HepG2 (cell line): Measurements from ENCODE around the gene TECPR1. TPM values are rescaled to one million over a fixed set of nuclear protein-coding genes. Genes with fewer than 3 reads are reported as not detected.

Experiments
- ATAC-seq: fragments of 200-7000 bp; cut with Tn5 transposase; 3 replicates; pipeline ENCODE4 v1.9.1; 2020; ENCODE audit warnings: mild to moderate bottlenecking, moderate library complexity
- BruUV-seq: library from RNA; stranded (reverse); fragments of 400-500 nt; replicated peaks from 2 replicates; lab custom pipeline; 2021; lab: Mats Ljungman, UMichigan
- CTCF ChIA-PET: fragments of 300-600 bp; formaldehyde crosslinking; extraction: SDS; loops from one replicate; lab custom pipeline; 2021; ENCODE audit warnings: low total read pairs, inconsistent platforms, low intra/inter-chr PET ratio; lab: Yijun Ruan, JAX
- POLR2A ChIA-PET: fragments of 350-600 bp; sonication (Branson Sonifier 250); formaldehyde crosslinking; loops from one replicate; lab custom pipeline; 2020; ENCODE audit warnings: antibody characterized with exemption, inconsistent platforms; lab: Yijun Ruan, JAX
- DNase-seq: peaks from one replicate; pipeline ENCODE4 v3.0.0-alpha.2; 2015; ENCODE audit warnings: low spot score
- FAIRE-seq: peaks from 3 replicates; lab custom pipeline; 2011; peaks lifted over from hg19 to GRCh38; lab: Jason Lieb, UNC
- H2AFZ ChIP-seq: one replicate; pipeline ENCODE4 v1.6.1; 2011; ENCODE audit warnings: low read length, inconsistent platforms
- H3K27ac ChIP-seq: fragments of 300-600 bp; 3 replicates; pipeline ENCODE4 v1.8.0; 2011; ENCODE audit warnings: mixed run types, mild to moderate bottlenecking, mixed read lengths, low read length, inconsistent platforms; ENCODE audit not compliant: insufficient read depth; ENCODE audit errors: extremely low read length
- H3K27me3 ChIP-seq, 2 experiments: fragments of 200-600 bp in 1 of 2; 2 replicates in 1 of 2; 3 replicates in 1 of 2; pipeline versions ENCODE4 v1.6.0 to v1.8.0; 2011; ENCODE audit warnings: low read length in 2 of 2, mild to moderate bottlenecking in 2 of 2, moderate library complexity in 2 of 2, inconsistent platforms in 1 of 2; ENCODE audit not compliant: insufficient read depth in 2 of 2, control insufficient read depth in 1 of 2
- H3K36me3 ChIP-seq, 2 experiments: fragments of 200-600 bp in 1 of 2; replicated peaks in 1 of 2; 2 replicates in 1 of 2; 3 replicates in 1 of 2; pipeline versions ENCODE4 v1.5.1 to v1.8.0; 2011; ENCODE audit warnings: low read length in 2 of 2, inconsistent platforms in 1 of 2; ENCODE audit not compliant: insufficient read depth in 2 of 2, control insufficient read depth in 1 of 2
- H3K4me1 ChIP-seq: 2 replicates; pipeline ENCODE4 v1.5.1; 2012; ENCODE audit warnings: low read length, inconsistent platforms; ENCODE audit not compliant: insufficient read depth
- H3K4me2 ChIP-seq: 2 replicates; pipeline ENCODE4 v1.6.0; 2011; ENCODE audit warnings: low read depth, low read length, inconsistent platforms
- H3K4me3 ChIP-seq, 3 experiments: fragments of 200-600 bp in 1 of 3; sonication (generic), shearing (Covaris generic) in 1 of 3; replicated peaks in 1 of 3; 2 replicates each; pipeline ENCODE4 v1.5.1; 2011 to 2016; ENCODE audit warnings: low read length in 3 of 3, inconsistent platforms in 2 of 3, low read depth in 2 of 3, mild to moderate bottlenecking in 2 of 3, control low read depth in 1 of 3, mixed read lengths in 1 of 3; ENCODE audit not compliant: insufficient read depth in 1 of 3
- H3K79me2 ChIP-seq: one replicate; pipeline ENCODE4 v1.6.1; 2011; ENCODE audit warnings: low read length, inconsistent platforms; ENCODE audit not compliant: insufficient read depth
- H3K9ac ChIP-seq: 2 replicates; pipeline ENCODE4 v1.6.0; 2011; ENCODE audit warnings: mild to moderate bottlenecking, low read depth, low read length, inconsistent platforms; ENCODE audit not compliant: insufficient read depth
- H3K9me3 ChIP-seq: 2 replicates; pipeline ENCODE4 v1.5.1; 2012; ENCODE audit warnings: mild to moderate bottlenecking, low read length
- H4K20me1 ChIP-seq: 2 replicates; pipeline ENCODE4 v1.6.0; 2011; ENCODE audit warnings: inconsistent platforms, mild to moderate bottlenecking, low read length, moderate library complexity; ENCODE audit not compliant: insufficient read depth
- CENPX ChIP-seq: sonication (generic); formaldehyde crosslinking; IDR thresholded peaks from 2 replicates; pipeline ENCODE4 v1.9.0; 2021; ENCODE audit warnings: mild to moderate bottlenecking, missing genetic modification reagents, moderate library complexity
- DDIT3 ChIP-seq: sonication (generic); formaldehyde crosslinking; IDR thresholded peaks from 2 replicates; pipeline ENCODE4 v1.4.0; 2020; ENCODE audit warnings: mild to moderate bottlenecking, missing genetic modification reagents
- ETS1 ChIP-seq: sonication (generic); formaldehyde crosslinking; IDR thresholded peaks from 2 replicates; pipeline ENCODE4 v1.4.0; 2020; ENCODE audit warnings: missing genetic modification reagents
- MLX ChIP-seq: IDR thresholded peaks from 2 replicates; pipeline ENCODE4 v1.6.1; 2016
- NFE2L1 ChIP-seq: sonication (generic); formaldehyde crosslinking; IDR thresholded peaks from 2 replicates; pipeline ENCODE4 v1.4.0; 2020; ENCODE audit warnings: missing genetic modification reagents, mild to moderate bottlenecking, borderline replicate concordance
- POGZ ChIP-seq: sonication (generic); formaldehyde crosslinking; IDR thresholded peaks from 2 replicates; pipeline ENCODE4 v1.4.0; 2020; ENCODE audit warnings: mild to moderate bottlenecking, missing genetic modification reagents
- SP1 ChIP-seq, 2 experiments: fragments of 450-650 bp in 1 of 2; sonication (generic) in 1 of 2; formaldehyde crosslinking in 1 of 2; IDR thresholded peaks; 2 replicates each; pipeline versions ENCODE4 v1.4.0 to v1.6.1; 2016 to 2020; ENCODE audit warnings: missing genetic modification reagents in 1 of 2
- TBX3 ChIP-seq: fragments of 450-650 bp; IDR thresholded peaks from 2 replicates; pipeline ENCODE4 v1.6.1; 2017; ENCODE audit warnings: antibody characterized with exemption, mild to moderate bottlenecking, inconsistent platforms, borderline replicate concordance
- THYN1 ChIP-seq: sonication (generic); formaldehyde crosslinking; IDR thresholded peaks from 2 replicates; pipeline ENCODE4 v1.8.1; 2023; ENCODE audit warnings: low read depth, mild to moderate bottlenecking, moderate library complexity, missing genetic modification reagents, borderline replicate concordance
- TMF1 ChIP-seq: sonication (generic); formaldehyde crosslinking; IDR thresholded peaks from 2 replicates; pipeline ENCODE4 v1.8.1; 2022; ENCODE audit warnings: low read depth, missing genetic modification reagents
- WIZ ChIP-seq: sonication (generic); formaldehyde crosslinking; IDR thresholded peaks from 2 replicates; pipeline ENCODE4 v1.5.1; 2020; ENCODE audit warnings: mild to moderate bottlenecking, missing genetic modification reagents
- ZBTB4 ChIP-seq: sonication (generic); formaldehyde crosslinking; IDR thresholded peaks from 2 replicates; pipeline ENCODE4 v1.4.0; 2020; ENCODE audit warnings: missing genetic modification reagents, mild to moderate bottlenecking, borderline replicate concordance
- ZC3H4 ChIP-seq: sonication (generic); formaldehyde crosslinking; IDR thresholded peaks from 2 replicates; pipeline ENCODE4 v1.4.0; 2020; ENCODE audit warnings: missing genetic modification reagents, borderline replicate concordance
- ZNF17 ChIP-seq: sonication (generic); formaldehyde crosslinking; IDR thresholded peaks from 2 replicates; pipeline ENCODE4 v1.5.0; 2020; ENCODE audit warnings: mild to moderate bottlenecking, missing genetic modification reagents
- ZNF337 ChIP-seq: sonication (generic); formaldehyde crosslinking; IDR thresholded peaks from 2 replicates; pipeline ENCODE4 v1.5.1; 2020; ENCODE audit warnings: missing genetic modification reagents, low read depth, mild to moderate bottlenecking, borderline replicate concordance
- ZNF350 ChIP-seq: sonication (generic); formaldehyde crosslinking; IDR thresholded peaks from 2 replicates; pipeline ENCODE4 v1.4.0; 2020; ENCODE audit warnings: mild to moderate bottlenecking, low read depth, missing genetic modification reagents, borderline replicate concordance
- ZNF597 ChIP-seq: sonication (generic); formaldehyde crosslinking; IDR thresholded peaks from 2 replicates; pipeline ENCODE4 v1.5.0; 2020; ENCODE audit warnings: missing genetic modification reagents
- ZNF83 ChIP-seq: sonication (generic); formaldehyde crosslinking; IDR thresholded peaks from 2 replicates; pipeline ENCODE4 v1.4.0; 2020; ENCODE audit warnings: missing genetic modification reagents, mild to moderate bottlenecking, borderline replicate concordance
- WGBS: methylation state at CpG from one replicate; pipeline ENCODE4 v1.1.6; 2017; ENCODE audit warnings: low lambda C conversion rate; 5-methylcytosine and 5-hydroxymethylcytosine counted together
- in situ Hi-C: cut with HindIII; loops from 2 replicates; pipeline ENCODE4 v1.10.0; 2017; ENCODE audit warnings: low pct_unique_long_range_greater_than_20kb; ENCODE audit not compliant: extremely low pct_ligation_motif_present
- intact Hi-C: fragments of 100-400 bp; cut with micrococcal nuclease; formaldehyde crosslinking; loops from one replicate; pipeline ENCODE4 v1.10.0; 2022; ENCODE audit not compliant: unreplicated experiment
- polyA plus RNA-seq, 8 experiments: library from polyadenylated mRNA; depleted of rRNA in 3 of 8; stranded (reverse) in 7 of 8; unstranded in 1 of 8; fragments of >200 nt; fragmentation: Illumina TruSeq in 4 of 8; extraction: Trizol in 4 of 8; gene quantifications; 2 replicates each; pipeline versions ENCODE4 v1.2.1 to v1.2.3, GENCODE V29; 2011 to 2016; ENCODE audit warnings: low read depth in 4 of 8, missing spikeins in 1 of 8, mixed read lengths in 1 of 8; ENCODE audit not compliant: insufficient read depth in 1 of 8
- total RNA-seq, 5 experiments: library from RNA; depleted of rRNA; stranded (reverse); fragments of >200 nt; fragmentation: Illumina TruSeq; extraction: Trizol; gene quantifications; 2 replicates each; pipeline ENCODE4 v1.2.3, GENCODE V29; 2016; ENCODE audit warnings: low read depth in 1 of 5

TECPR1 gene
- total and polyA plus RNA-seq, 2 of the 13 experiments (the other 11 are each of a cell fraction or from before 2014, with no cell fraction given), result 2.3 to 6.3 TPM

GRCh38 chr7:98222533-98223195, 29.4 kb downstream of the TECPR1 start:
- FAIRE-seq, result no peak
- H3K4me1 ChIP-seq, result peaks cover 36% of the 10 kb centered on the region
- no peak for DNase-seq
- H3K9me3 ChIP-seq, result no peaks in the 10 kb centered on the region
- 96% methylated on average over 10 of the region's 30 CpGs for WGBS
- H3K36me3 ChIP-seq, result no peaks in the 10 kb centered on the region
- no peak overlapping the region for H3K9ac ChIP-seq
- no peak overlapping the region for H3K4me2 ChIP-seq
- no peak overlapping the region for H2AFZ ChIP-seq
- H4K20me1 ChIP-seq, result no peaks in the 10 kb centered on the region
- H3K4me3 ChIP-seq, result no peak overlapping the region
- ChIA-PET CTCF (no interaction called here), POLR2A (no interaction called here)
- ATAC-seq, result no peak
- BruUV-seq, result no TSS peak
- intact Hi-C loops, result no loop called here
- no peaks in the 10 kb centered on the region for H3K27me3 ChIP-seq
- no peaks in the 10 kb centered on the region for H3K79me2 ChIP-seq
- H3K27ac ChIP-seq, result no peak overlapping the region
- in situ Hi-C loops, result no loop called here
- TF ChIP-seq TBX3, result no peak
- TF ChIP-seq THYN1 (CRISPR knock-in tag), result no peak
- TF ChIP-seq POGZ (CRISPR knock-in tag), result no peak
- TF ChIP-seq ZNF597 (CRISPR knock-in tag), result no peak
- no peak for TF ChIP-seq ETS1
- no peak for TF ChIP-seq DDIT3 (CRISPR knock-in tag)
- no peak for TF ChIP-seq MLX (CRISPR knock-in tag)
- no peak for TF ChIP-seq ZBTB4 (CRISPR knock-in tag)
- TF ChIP-seq ZC3H4 (CRISPR knock-in tag), result no peak
- no peak for TF ChIP-seq ZNF17
- TF ChIP-seq SP1 (IDR thresholded peaks at IDR 0.05), result no peak
- TF ChIP-seq SP1 (CRISPR knock-in tag; IDR thresholded peaks at IDR 0.05), result no peak
- TF ChIP-seq NFE2L1 (CRISPR knock-in tag), result no peak
- TF ChIP-seq CENPX (CRISPR knock-in tag), result no peak
- no peak for TF ChIP-seq ZNF350 (CRISPR knock-in tag)
- no peak for TF ChIP-seq ZNF83
- TF ChIP-seq WIZ (CRISPR knock-in tag), result no peak
- TF ChIP-seq TMF1, result no peak
- no peak for TF ChIP-seq ZNF337 (CRISPR knock-in tag)
